IMR-90 (cell line): ENCODE data around the gene SNAPC1. TPM values are rescaled to one million over a fixed set of nuclear protein-coding genes. Genes with fewer than 3 reads are reported as not detected.

Source experiments
- ATAC-seq: fragments of 200-7000 bp; cut with Tn5 transposase; 2 replicates; pipeline ENCODE4 v1.9.1; 2020; ENCODE audit warnings: low read depth, mild to moderate bottlenecking, moderate library complexity
- BruUV-seq: library from RNA; stranded (reverse); fragments of 400-500 nt; replicated peaks from 2 replicates; lab custom pipeline; 2021; lab: Mats Ljungman, UMichigan
- CTCF ChIA-PET: fragments of 300-600 bp; formaldehyde crosslinking; extraction: SDS; loops from one replicate; lab custom pipeline; 2021; ENCODE audit warnings: antibody characterized with exemption; lab: Yijun Ruan, JAX
- POLR2A ChIA-PET: fragments of 300-600 bp; sonication (Branson Sonifier 250); formaldehyde crosslinking; loops from one replicate; lab custom pipeline; 2022; ENCODE audit warnings: antibody characterized with exemption; ENCODE audit not compliant: unreplicated experiment; lab: Charles Lee
- DNase-seq: peaks from one replicate; pipeline ENCODE4 v3.0.0; 2013
- H2AFZ ChIP-seq: replicated peaks from 2 replicates; pipeline ENCODE3; 2013; ENCODE audit warnings: low read length, mild to moderate bottlenecking; ENCODE audit not compliant: poor library complexity
- H2AK5ac ChIP-seq: 2 replicates; pipeline ENCODE4 v1.6.1; 2013; ENCODE audit warnings: low read depth, low read length, inconsistent platforms
- H2AK9ac ChIP-seq: replicated peaks from 2 replicates; pipeline ENCODE3; 2013; ENCODE audit warnings: mild to moderate bottlenecking, low read depth, low read length, moderate library complexity; ENCODE audit not compliant: poor library complexity
- H2BK120ac ChIP-seq: 2 replicates; pipeline ENCODE4 v1.6.1; 2013; ENCODE audit warnings: low read depth, low read length, inconsistent platforms
- H2BK15ac ChIP-seq: 3 replicates; pipeline ENCODE4 v1.6.1; 2013; ENCODE audit warnings: low read depth, low read length, inconsistent platforms
- H2BK20ac ChIP-seq: 2 replicates; pipeline ENCODE4 v1.6.1; 2013; ENCODE audit warnings: low read depth, mild to moderate bottlenecking, inconsistent platforms, low read length, moderate library complexity
- H2BK5ac ChIP-seq: 2 replicates; pipeline ENCODE4 v1.6.1; 2013; ENCODE audit warnings: mild to moderate bottlenecking, low read depth, low read length, inconsistent platforms; ENCODE audit not compliant: poor library complexity, severe bottlenecking
- H3K14ac ChIP-seq: replicated peaks from 2 replicates; pipeline ENCODE4 v1.6.1; 2013; ENCODE audit warnings: low read depth, low read length, inconsistent platforms
- H3K18ac ChIP-seq: 2 replicates; pipeline ENCODE4 v1.6.1; 2013; ENCODE audit warnings: low read depth, low read length, control low read depth
- H3K23ac ChIP-seq: 2 replicates; pipeline ENCODE4 v1.6.1; 2013; ENCODE audit warnings: low read depth, low read length, inconsistent platforms
- H3K27ac ChIP-seq: 2 replicates; pipeline ENCODE4 v1.5.1; 2013; ENCODE audit warnings: mild to moderate bottlenecking, control low read depth, low read length; ENCODE audit not compliant: insufficient read depth
- H3K27me3 ChIP-seq: 2 replicates; pipeline ENCODE4 v1.6.1; 2013; ENCODE audit warnings: low read length; ENCODE audit not compliant: control insufficient read depth, insufficient read depth
- H3K36me3 ChIP-seq: 2 replicates; pipeline ENCODE4 v1.6.1; 2013; ENCODE audit warnings: low read length, mixed read lengths; ENCODE audit not compliant: control insufficient read depth, insufficient read depth
- H3K4ac ChIP-seq: 2 replicates; pipeline ENCODE4 v1.6.1; 2013; ENCODE audit warnings: low read depth, low read length, inconsistent platforms
- H3K4me1 ChIP-seq: 2 replicates; pipeline ENCODE4 v1.6.1; 2013; ENCODE audit warnings: low read length, mixed read lengths; ENCODE audit not compliant: control insufficient read depth, insufficient read depth
- H3K4me2 ChIP-seq: 2 replicates; pipeline ENCODE4 v1.6.1; 2013; ENCODE audit warnings: low read depth, mild to moderate bottlenecking, control low read depth, low read length, moderate library complexity
- H3K4me3 ChIP-seq: 2 replicates; pipeline ENCODE4 v1.5.1; 2013; ENCODE audit warnings: low read depth, mild to moderate bottlenecking, control low read depth, low read length, moderate library complexity; ENCODE audit not compliant: insufficient read depth
- H3K56ac ChIP-seq: 2 replicates; pipeline ENCODE4 v1.6.1; 2013; ENCODE audit warnings: low read length, inconsistent platforms; ENCODE audit not compliant: insufficient read depth; ENCODE audit errors: extremely low read depth
- H3K79me1 ChIP-seq, 2 experiments: 2 replicates each; pipeline ENCODE4 v1.6.1; 2013; ENCODE audit warnings: low read length in 2 of 2, inconsistent platforms in 1 of 2, low read depth in 1 of 2
- H3K9ac ChIP-seq: 2 replicates; pipeline ENCODE4 v1.6.1; 2013; ENCODE audit warnings: low read depth, low read length, control low read depth
- H3K9me1 ChIP-seq: 2 replicates; pipeline ENCODE4 v1.6.1; 2013; ENCODE audit warnings: low read length, inconsistent platforms; ENCODE audit not compliant: insufficient read depth
- H3K9me3 ChIP-seq: 2 replicates; pipeline ENCODE4 v1.6.1; 2013; ENCODE audit warnings: low read length; ENCODE audit not compliant: control insufficient read depth, insufficient read depth
- H4K20me1 ChIP-seq: 2 replicates; pipeline ENCODE4 v1.6.1; 2013; ENCODE audit warnings: low read length, inconsistent platforms; ENCODE audit not compliant: insufficient read depth
- H4K5ac ChIP-seq: 2 replicates; pipeline ENCODE4 v1.6.1; 2013; ENCODE audit warnings: mild to moderate bottlenecking, low read depth, low read length, control low read depth
- H4K8ac ChIP-seq, 2 experiments: 2 replicates each; pipeline ENCODE4 v1.6.1; 2013; ENCODE audit warnings: low read depth in 2 of 2, low read length in 2 of 2, control low read depth in 1 of 2, inconsistent platforms in 1 of 2
- H4K91ac ChIP-seq: 2 replicates; pipeline ENCODE4 v1.6.1; 2013; ENCODE audit warnings: low read depth, low read length, inconsistent platforms; ENCODE audit not compliant: insufficient read depth
- CEBPB ChIP-seq: IDR thresholded peaks from 2 replicates; pipeline ENCODE4 v1.6.1; 2012; ENCODE audit warnings: low read depth, low read length, improper control_type of control experiment
- ELK1 ChIP-seq: fragments of 150-350 bp; IDR thresholded peaks from 2 replicates; pipeline ENCODE4 v1.6.1; 2016; ENCODE audit warnings: low read depth, mild to moderate bottlenecking, low read length, moderate library complexity, borderline replicate concordance
- MAFK ChIP-seq: IDR thresholded peaks from 2 replicates; pipeline ENCODE4 v1.6.1; 2012; ENCODE audit warnings: low read depth, low read length, improper control_type of control experiment
- MXI1 ChIP-seq: IDR thresholded peaks from 2 replicates; pipeline ENCODE4 v1.6.1; 2012; ENCODE audit warnings: low read depth, mild to moderate bottlenecking, low read length, moderate library complexity, borderline replicate concordance
- SMC3 ChIP-seq: fragments of 150-350 bp; IDR thresholded peaks from 2 replicates; pipeline ENCODE4 v1.6.1; 2016; ENCODE audit warnings: low read depth, mild to moderate bottlenecking, antibody characterized with exemption, low read length, moderate library complexity
- USF2 ChIP-seq: fragments of 150-350 bp; IDR thresholded peaks from 2 replicates; pipeline ENCODE4 v1.6.1; 2017; ENCODE audit warnings: mild to moderate bottlenecking, antibody characterized with exemption, low read length, low read depth
- WGBS, 2 experiments: methylation state at CpG; one replicate each; pipeline versions ENCODE4 v1.1.5 to v1.1.7; 2013; ENCODE audit warnings: missing lambda C conversion rate in 2 of 2; ENCODE audit not compliant: insufficient read length in 1 of 2; ENCODE audit errors: extremely low coverage in 2 of 2; 5-methylcytosine and 5-hydroxymethylcytosine counted together
- dilution Hi-C: fragments of 300-500 bp; cut with HindIII; formaldehyde crosslinking; loops from one replicate; pipeline ENCODE4 v1.14.3; 2018; ENCODE audit warnings: low sequenced_read_pairs; ENCODE audit not compliant: unreplicated experiment
- in situ Hi-C: fragments of 300-500 bp; cut with MboI; formaldehyde crosslinking; loops from 3 replicates; pipeline ENCODE4 v1.14.3; 2019; ENCODE audit warnings: low sequenced_read_pairs, inconsistent platforms, mixed read lengths
- intact Hi-C: fragments of 100-400 bp; cut with micrococcal nuclease; formaldehyde crosslinking; loops from 2 replicates; pipeline ENCODE4 v1.10.0; 2022
- polyA plus RNA-seq, 3 experiments: library from polyadenylated mRNA; depleted of rRNA; stranded (reverse); fragments of >200 nt; gene quantifications; 2 replicates each; pipeline ENCODE4 v1.2.3, GENCODE V29; 2012; ENCODE audit warnings: low replicate concordance in 1 of 3
- total RNA-seq: library from RNA; depleted of rRNA; stranded (reverse); fragments of >200 nt; gene quantifications from 2 replicates; pipeline ENCODE4 v1.2.3, GENCODE V29; 2012

SNAPC1 gene
- total and polyA plus RNA-seq, 2 of the 4 experiments (the other 2 are of a cell fraction), result 7.7 to 9.3 TPM

- intact Hi-C loops, result no loop called here
- Histone ChIP-seq H3K4ac (no peak overlapping the region), H3K9me1 (no peaks in the 10 kb centered on the region; the same call in 1 of the 2 replicates), H3K9me3 (no peaks in the 10 kb centered on the region), H4K20me1 (peaks cover 33% of the 10 kb centered on the region), H3K14ac (no peak overlapping the region), H3K79me1 (peaks cover 11 to 57% of the 10 kb centered on the region in 2 experiments), H3K23ac (no peak overlapping the region), H4K8ac (no peak overlapping the region), H3K4me1 (no peaks in the 10 kb centered on the region), H3K18ac (no peak overlapping the region), H2AK9ac (no peak overlapping the region), H3K56ac (no peak overlapping the region), H3K4me3 (no peak overlapping the region), H4K91ac (no peak overlapping the region), H3K4me2 (no peak overlapping the region), H2BK20ac (no peak overlapping the region), H3K27me3 (no peaks in the 10 kb centered on the region), H3K9ac (no peak overlapping the region), H2BK5ac (no peak overlapping the region), H3K36me3 (peaks cover 62% of the 10 kb centered on the region), H3K27ac (no peak overlapping the region; the same call in 1 of the 2 replicates), H2AFZ (no peak overlapping the region), H2BK15ac (no peak overlapping the region), H2AK5ac (no peak overlapping the region), H2BK120ac (no peak overlapping the region), H4K5ac (no peak overlapping the region)
- dilution Hi-C loops, result no loop called here
- ATAC-seq, result no peak
- no peak for DNase-seq
- WGBS, 2 experiments, result no CpG with 5 or more reads among the region's 7 CpGs
- ChIA-PET CTCF (no interaction called here), POLR2A (no interaction called here)
- TF ChIP-seq CEBPB (no peak), MAFK (no peak), MXI1 (no peak), USF2 (no peak), SMC3 (no peak), ELK1 (no peak)
- BruUV-seq, result no TSS peak
- in situ Hi-C loops, result no loop called here
Observed at GRCh38 chr14:61726778-61727658, 35.2 kb upstream of the SNAPC1 start.
